Esophagus squamous epithelium (tissue), 5 donors: ENCODE measurements around the gene KRTAP9-3. TPM values are rescaled to one million over a fixed set of nuclear protein-coding genes. Genes with fewer than 3 reads are reported as not detected.
"Not testable (repeated sequence)": the region's sequence is repeated elsewhere in the genome, so short reads cannot be mapped to it uniquely, and the experiment has no call there.

Experiments
- DNase-seq: peaks from one replicate; lab custom pipeline; 2025; lab: John Stamatoyannopoulos, UW
- H3K27ac ChIP-seq, 4 donors: fragments of 200-600 bp; sonication (generic); one replicate each; pipeline ENCODE4 v1.5.1; 2016 to 2019; ENCODE audit warnings: mild to moderate bottlenecking in 1 of 4
- H3K27me3 ChIP-seq, 4 donors: fragments of 200-600 bp; sonication (generic); 1 replicate in 3 of 4; 2 replicates in 1 of 4; pipeline versions ENCODE4 v1.5.1 to v1.6.0; 2017 to 2021; ENCODE audit warnings: antibody characterized with exemption in 1 of 4
- H3K36me3 ChIP-seq, 3 donors: fragments of 200-600 bp; sonication (generic); one replicate each; pipeline ENCODE4 v1.5.1; 2016 to 2019
- H3K4me1 ChIP-seq, 3 donors: fragments of 200-600 bp; sonication (generic); one replicate each; pipeline ENCODE4 v1.5.1; 2017 to 2019
- H3K4me3 ChIP-seq, 4 donors: fragments of 200-600 bp; sonication (generic); 1 replicate in 3 of 4; 2 replicates in 1 of 4; pipeline ENCODE4 v1.5.1; 2016 to 2019; ENCODE audit warnings: mild to moderate bottlenecking in 2 of 4, moderate library complexity in 1 of 4
- H3K9me3 ChIP-seq, 3 donors: fragments of 200-600 bp; sonication (generic); one replicate each; pipeline ENCODE4 v1.5.1; 2016 to 2019
- CTCF ChIP-seq, 6 experiments: fragments of 450-650 bp in 4 of 6; fragments of 200-600 bp in 2 of 6; sonication (generic) in 2 of 6; IDR thresholded peaks; one replicate each; pipeline ENCODE4 v1.5.1; 2016 to 2019; ENCODE audit warnings: antibody characterized with exemption in 6 of 6, mild to moderate bottlenecking in 4 of 6, moderate library complexity in 4 of 6
- POLR2A ChIP-seq, 4 donors: fragments of 450-650 bp; IDR thresholded peaks; one replicate each; pipeline ENCODE4 v1.6.1; 2017; ENCODE audit warnings: antibody characterized with exemption in 4 of 4, mild to moderate bottlenecking in 4 of 4, moderate library complexity in 3 of 4
- WGBS, 2 donors: methylation state at CpG; one replicate each; pipeline ENCODE4 v1.1.5; 2018; 5-methylcytosine and 5-hydroxymethylcytosine counted together
- intact Hi-C: fragments of 100-400 bp; cut with DNase I; formaldehyde crosslinking; loops from one replicate; pipeline ENCODE4 v1.15.0; 2022
- total RNA-seq, 4 donors: library from RNA; depleted of rRNA; stranded (reverse); fragments of >200 nt; gene quantifications; one replicate each; pipeline ENCODE4 v1.1.0, GENCODE V29; 2016
- donor health status: DM: yes; HTN: yes; CAD: no.

KRTAP9-3 gene
- total RNA-seq, 4 donors from 2014 or later: not detected

- 80% methylated on average over 1 of the region's 2 CpGs; no CpG with 5 or more reads in 1 of the 2 donors for WGBS, 2 donors
These were observed 17.5 kb downstream of the KRTAP9-3 start, which contains the start of gene KRTAP9-4 for GRCh38 chr17:41249637-41250240. KRTAP9-4 (plus strand) TSS chr17:41249687; CDS start chr17:41249721, 34 bp downstream.

GRCh38 chr17:41251261-41251660 is 19.0 kb downstream of the KRTAP9-3 start:
- no peak for TF ChIP-seq POLR2A (IDR thresholded peaks at IDR 0.05)
- TF ChIP-seq CTCF (IDR thresholded peaks at IDR 0.05): no peak
- no peaks in the 10 kb centered on the region for H3K9me3 ChIP-seq
- H3K4me1 ChIP-seq: no peaks in the 10 kb centered on the region
- no peaks in the 10 kb centered on the region for H3K36me3 ChIP-seq
- no peak for DNase-seq
- H3K27ac ChIP-seq: no peak overlapping the region
- intact Hi-C loops: no loop called here
- WGBS, 2 donors: 74 to 89% methylated on average over 1 of the region's 1 CpG
- H3K27me3 ChIP-seq: peaks cover 0 to 28% (median 0%) of the 10 kb centered on the region in 4 donors
- H3K4me3 ChIP-seq: no peak overlapping the region

More at GRCh38 chr17:41249637-41250240, 17.5 kb downstream of the KRTAP9-3 start, which contains the start of gene KRTAP9-4:
- H3K27ac ChIP-seq, H3K4me1 ChIP-seq, H3K36me3 ChIP-seq, intact Hi-C loops, DNase-seq, H3K9me3 ChIP-seq, H3K4me3 ChIP-seq: not testable (repeated sequence)
- peaks cover 0 to 21% (median 0%) of the 10 kb centered on the region in 4 donors for H3K27me3 ChIP-seq

GRCh38 chr17:41254861-41255260 is 22.6 kb downstream of the KRTAP9-3 start:
- intact Hi-C loops: no loop called here
- H3K9me3 ChIP-seq: no peaks in the 10 kb centered on the region
- 0 to 46% methylated on average over 1 of the region's 1 CpG for WGBS, 2 donors
- no peaks in the 10 kb centered on the region for H3K4me1 ChIP-seq
- peaks cover 0 to 43% (median 0%) of the 10 kb centered on the region in 4 donors for H3K27me3 ChIP-seq
- H3K36me3 ChIP-seq: no peaks in the 10 kb centered on the region
- DNase-seq: no peak
- H3K4me3 ChIP-seq: no peak overlapping the region
- no peak overlapping the region for H3K27ac ChIP-seq
- TF ChIP-seq POLR2A (IDR thresholded peaks at IDR 0.05) (no peak), CTCF (IDR thresholded peaks at IDR 0.05) (no peak)

- H3K27ac ChIP-seq, H3K4me1 ChIP-seq, H3K36me3 ChIP-seq, H3K9me3 ChIP-seq, DNase-seq, intact Hi-C loops, H3K4me3 ChIP-seq: not testable (repeated sequence)
- 85 to 87% methylated on average over 3 to 4 of the region's 5 CpGs for WGBS, 2 donors
- peaks cover 0 to 44% (median 0%) of the 10 kb centered on the region in 4 donors for H3K27me3 ChIP-seq
These were observed 23.4 kb downstream of the KRTAP9-3 start, which contains the start of gene KRTAP9-9 for GRCh38 chr17:41255381-41256290. KRTAP9-9 (plus strand) TSS chr17:41255384.

GRCh38 chr17:41256291-41256685 is 24.0 kb downstream of the KRTAP9-3 start:
- no peak for DNase-seq
- TF ChIP-seq POLR2A (IDR thresholded peaks at IDR 0.05) (no peak), CTCF (IDR thresholded peaks at IDR 0.05) (no peak)
- H3K4me1 ChIP-seq: no peaks in the 10 kb centered on the region
- 96 to 100% methylated on average over 1 of the region's 1 CpG for WGBS, 2 donors
- no peak overlapping the region for H3K4me3 ChIP-seq
- peaks cover 0 to 40% (median 0%) of the 10 kb centered on the region in 4 donors for H3K27me3 ChIP-seq
- no peaks in the 10 kb centered on the region for H3K36me3 ChIP-seq
- no peaks in the 10 kb centered on the region for H3K9me3 ChIP-seq
- H3K27ac ChIP-seq: no peak overlapping the region
- intact Hi-C loops: no loop called here

GRCh38 chr17:41258406-41258805 is 26.2 kb downstream of the KRTAP9-3 start:
- TF ChIP-seq CTCF (IDR thresholded peaks at IDR 0.05) (no peak), POLR2A (IDR thresholded peaks at IDR 0.05) (no peak)
- Histone ChIP-seq H3K36me3 (no peaks in the 10 kb centered on the region), H3K27me3 (peaks cover 0 to 32% (median 0%) of the 10 kb centered on the region in 4 donors), H3K9me3 (no peaks in the 10 kb centered on the region), H3K4me1 (no peaks in the 10 kb centered on the region), H3K4me3 (no peak overlapping the region), H3K27ac (no peak overlapping the region)
- intact Hi-C loops: no loop called here
- no peak for DNase-seq
